HG03439 (cell line): ENCODE results near the gene EIF2D.
"Not testable (repeated sequence)": the region's sequence is repeated elsewhere in the genome, so short reads cannot be mapped to it uniquely, and the experiment has no call there.

Experiments
- ATAC-seq: cut with Tn5 transposase; IDR thresholded peaks from one replicate; pipeline ENCODE4 v1.9.1; 2021; ENCODE audit warnings: mild to moderate bottlenecking, moderate library complexity; ENCODE audit not compliant: unreplicated experiment

EIF2D gene, protein sequence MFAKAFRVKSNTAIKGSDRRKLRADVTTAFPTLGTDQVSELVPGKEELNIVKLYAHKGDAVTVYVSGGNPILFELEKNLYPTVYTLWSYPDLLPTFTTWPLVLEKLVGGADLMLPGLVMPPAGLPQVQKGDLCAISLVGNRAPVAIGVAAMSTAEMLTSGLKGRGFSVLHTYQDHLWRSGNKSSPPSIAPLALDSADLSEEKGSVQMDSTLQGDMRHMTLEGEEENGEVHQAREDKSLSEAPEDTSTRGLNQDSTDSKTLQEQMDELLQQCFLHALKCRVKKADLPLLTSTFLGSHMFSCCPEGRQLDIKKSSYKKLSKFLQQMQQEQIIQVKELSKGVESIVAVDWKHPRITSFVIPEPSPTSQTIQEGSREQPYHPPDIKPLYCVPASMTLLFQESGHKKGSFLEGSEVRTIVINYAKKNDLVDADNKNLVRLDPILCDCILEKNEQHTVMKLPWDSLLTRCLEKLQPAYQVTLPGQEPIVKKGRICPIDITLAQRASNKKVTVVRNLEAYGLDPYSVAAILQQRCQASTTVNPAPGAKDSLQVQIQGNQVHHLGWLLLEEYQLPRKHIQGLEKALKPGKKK

DNA sequence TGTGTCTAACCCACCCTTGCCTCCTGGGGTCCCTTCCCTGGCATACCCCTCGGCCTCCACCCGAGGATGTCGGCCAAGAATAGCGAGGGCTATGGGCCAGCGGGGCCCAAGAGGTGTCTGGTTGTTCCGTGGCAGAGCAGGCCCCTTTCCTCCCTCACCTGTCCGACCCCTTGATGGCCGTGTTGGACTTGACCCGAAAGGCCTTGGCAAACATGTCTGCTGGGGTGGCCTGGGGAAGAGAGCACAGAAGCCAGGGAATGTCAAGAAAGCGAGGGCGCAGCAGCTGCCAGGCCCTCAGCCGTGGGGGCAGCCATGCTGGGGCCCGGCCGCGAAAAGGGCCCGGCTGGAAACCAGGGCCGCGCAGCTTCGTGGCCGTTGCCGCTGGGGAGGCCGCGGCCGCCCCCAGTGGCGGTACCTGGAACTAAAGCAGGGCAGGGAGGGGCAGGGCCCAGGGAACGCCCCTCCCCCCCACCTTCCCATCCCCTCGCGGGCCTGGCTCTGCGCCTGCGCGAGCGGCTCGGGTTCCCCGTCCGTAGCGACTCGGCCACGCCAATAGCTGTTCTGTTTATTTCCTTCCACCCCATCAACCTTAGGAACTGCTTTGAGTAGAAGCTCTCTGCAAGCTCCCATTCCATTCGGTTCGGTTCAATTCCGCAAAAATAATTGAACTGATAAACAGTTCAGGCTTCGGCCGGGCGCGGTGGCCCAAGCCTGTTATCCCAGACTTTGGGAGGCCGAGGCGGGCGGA, at the start of gene EIF2D:
EIF2D (minus strand) TSS at position 337 of the 748 bp plus-strand sequence; CDS start at position 214, 123 bp downstream.
- ATAC-seq = peak; percentile 88

DNA sequence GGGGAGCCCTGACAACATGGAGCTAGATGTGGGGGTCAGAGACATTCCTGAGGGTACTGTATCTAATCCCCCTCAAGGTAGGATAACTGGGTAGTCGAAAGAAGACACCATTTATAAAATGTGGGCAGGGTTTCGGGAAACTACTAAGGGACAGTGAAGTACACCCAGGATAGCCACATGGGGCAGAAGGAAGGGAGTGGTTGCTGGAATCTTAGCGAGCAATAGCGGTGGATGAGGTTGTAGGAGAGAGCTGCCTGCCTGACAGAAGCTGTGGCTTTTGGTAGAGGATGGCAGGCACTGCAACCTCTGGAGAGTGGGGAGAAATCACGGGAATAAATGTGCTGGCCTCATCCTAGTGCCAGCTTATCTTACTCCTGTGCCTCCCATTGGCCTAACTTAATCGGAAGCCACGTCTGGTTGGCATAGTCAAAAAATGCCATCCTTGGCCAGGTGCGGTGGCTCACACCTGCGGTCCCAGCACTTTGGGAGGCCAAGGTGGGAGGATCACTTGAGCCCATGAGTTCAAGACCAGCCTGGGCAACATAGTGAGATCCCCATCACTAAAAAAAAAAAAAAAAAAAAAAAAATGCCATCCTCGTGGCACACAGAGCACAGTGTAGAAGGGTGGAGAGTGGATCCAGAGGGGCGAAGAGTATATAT, 49.0 kb upstream of the EIF2D start:
- ATAC-seq = no peak

DNA sequence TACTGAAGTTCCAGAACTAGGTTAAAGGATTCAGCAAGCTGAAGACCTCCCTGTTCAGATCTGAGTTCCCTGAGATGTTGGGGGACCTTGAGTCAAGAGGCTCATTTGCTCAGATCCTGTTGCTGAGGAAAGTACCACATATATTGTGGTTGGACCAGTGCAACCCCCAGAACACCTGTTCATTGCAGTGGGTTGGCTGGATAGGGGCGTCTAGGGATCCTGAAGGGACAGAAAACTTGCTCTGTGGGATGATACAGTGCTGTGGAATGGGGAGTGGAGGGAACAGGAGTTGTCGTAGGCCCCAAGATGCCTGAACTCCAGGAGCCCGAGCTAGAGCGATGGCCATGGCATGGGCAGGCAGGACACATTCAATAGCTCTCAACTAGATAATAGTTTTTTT, 47.9 kb upstream of the EIF2D start:
- no peak for ATAC-seq

DNA sequence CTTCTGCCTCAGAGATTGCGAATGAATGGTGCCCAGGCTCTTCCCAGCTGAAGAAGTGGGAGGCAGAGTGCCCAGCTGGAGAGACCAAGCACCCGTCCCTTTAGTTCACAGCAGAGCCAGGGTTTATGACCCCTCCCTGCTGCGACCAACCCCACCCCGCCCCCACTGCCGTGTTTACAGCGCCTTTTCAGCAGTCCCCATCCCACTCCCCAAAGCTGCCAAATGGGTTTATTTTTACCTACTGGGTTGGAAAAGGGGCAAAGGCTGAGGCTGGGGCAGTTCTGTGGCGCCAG, 46.7 kb upstream of the EIF2D start:
- ATAC-seq = no peak

DNA sequence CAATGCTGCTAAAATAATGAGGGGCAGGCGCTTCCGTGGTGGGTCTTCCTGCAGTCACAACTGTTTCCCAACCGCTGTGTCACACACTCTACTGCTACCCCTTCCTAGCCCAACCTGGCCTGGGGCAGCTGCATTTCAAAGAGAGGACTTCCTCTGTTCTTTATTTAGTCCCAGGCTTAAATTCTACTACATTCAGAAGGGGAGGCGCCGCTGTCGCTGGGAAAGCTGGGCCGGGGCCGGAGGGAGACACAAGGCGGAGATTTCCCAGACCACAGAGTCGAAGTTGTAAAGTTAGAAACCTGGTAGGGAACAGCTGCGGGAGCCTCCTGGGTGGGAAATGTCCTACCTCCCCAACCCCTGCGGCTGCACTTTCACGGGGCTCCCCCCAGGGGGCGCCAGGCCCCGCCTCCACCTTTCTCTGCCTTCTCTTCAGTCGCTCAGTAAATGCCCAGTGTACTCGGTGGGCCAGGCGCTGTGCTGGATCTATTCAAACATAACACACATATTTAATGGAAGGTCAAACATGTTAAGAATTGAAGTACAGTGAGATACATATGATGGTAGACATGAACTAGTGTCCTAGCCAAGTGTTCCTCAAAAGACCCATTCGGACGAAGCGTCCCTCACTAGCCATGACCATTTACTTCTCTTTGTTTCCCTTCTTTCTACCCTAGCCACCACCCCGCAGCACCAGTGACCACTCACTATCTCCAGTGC, 46.2 kb upstream of the EIF2D start:
- no peak for ATAC-seq

DNA sequence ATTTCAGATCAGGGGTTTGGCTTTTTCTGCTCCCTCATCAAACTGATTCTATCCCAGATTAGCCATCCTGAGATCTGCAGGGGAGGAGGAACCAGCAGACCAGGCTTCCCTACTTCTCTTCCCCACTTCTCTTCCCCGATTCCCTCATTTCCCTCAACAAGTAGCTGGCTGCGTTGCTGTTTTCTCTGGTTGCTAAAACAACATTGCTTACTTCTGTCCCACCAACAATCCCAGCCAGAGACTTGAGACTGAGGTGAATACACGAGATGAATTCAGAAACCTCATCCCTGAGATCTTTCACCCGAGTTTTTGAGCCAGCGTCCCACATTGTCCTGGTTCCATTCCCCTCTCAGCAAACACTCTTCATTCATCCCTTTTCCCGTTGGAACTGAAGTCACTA, 45.5 kb upstream of the EIF2D start:
- no peak for ATAC-seq

DNA sequence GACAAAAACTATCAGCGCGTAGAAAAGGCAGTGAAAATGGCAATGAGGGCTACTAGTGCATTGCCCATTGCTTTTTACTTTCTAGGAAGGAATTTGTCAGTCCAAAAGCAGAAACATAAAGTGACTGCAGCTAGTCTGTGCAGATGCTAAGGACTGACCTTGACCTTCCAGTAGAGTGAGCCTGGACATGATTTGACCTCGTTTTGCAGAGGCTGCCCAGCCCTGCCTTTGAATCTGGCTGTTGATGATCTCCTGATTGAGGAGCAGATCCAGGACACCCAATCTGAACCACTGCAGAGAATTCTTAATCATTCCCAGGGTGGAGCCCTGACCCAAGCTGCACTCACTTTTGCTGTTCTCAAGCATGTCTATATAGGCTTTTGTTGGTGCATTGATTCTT, 44.7 kb upstream of the EIF2D start:
- no peak for ATAC-seq

DNA sequence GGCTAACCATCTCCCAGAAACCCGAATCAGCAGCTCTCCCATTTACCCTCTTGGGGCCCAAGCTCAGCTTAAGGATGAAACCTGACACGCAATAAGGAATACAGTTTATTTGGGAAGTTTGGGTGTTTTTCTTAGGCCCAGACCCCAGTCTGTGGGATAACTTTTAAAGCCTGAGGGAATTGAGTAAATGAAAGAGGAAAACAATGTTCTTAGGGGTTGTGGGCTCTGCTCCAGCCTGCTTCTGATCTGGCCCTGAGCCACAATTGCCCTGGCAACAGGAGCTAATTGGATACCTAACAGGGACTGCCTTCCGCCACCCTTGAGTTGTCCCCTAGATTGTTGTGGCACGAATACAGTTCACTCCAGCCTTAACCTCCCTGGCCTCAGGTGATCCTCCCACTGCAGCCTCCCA, 43.2 kb upstream of the EIF2D start:
- ATAC-seq = no peak

DNA sequence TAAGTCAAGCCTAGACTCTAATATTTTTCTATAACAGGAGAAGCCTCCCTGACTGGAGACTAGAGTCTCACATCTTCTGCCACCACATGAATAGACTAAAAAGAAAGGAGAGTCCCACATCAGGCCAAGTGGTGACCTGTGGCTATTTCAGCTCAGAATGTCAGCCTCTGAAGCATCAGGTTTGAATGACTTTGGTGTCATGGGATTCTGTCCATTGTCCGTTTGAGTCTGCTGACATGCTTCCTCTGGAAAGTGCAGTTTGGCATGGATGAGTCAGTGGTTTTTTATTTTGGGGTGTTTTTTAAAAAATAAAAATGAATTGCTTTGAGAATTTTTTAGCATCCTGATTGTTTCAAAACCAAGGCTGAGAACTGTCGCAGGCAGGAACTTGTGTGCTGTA, 42.6 kb upstream of the EIF2D start:
- ATAC-seq = no peak

DNA sequence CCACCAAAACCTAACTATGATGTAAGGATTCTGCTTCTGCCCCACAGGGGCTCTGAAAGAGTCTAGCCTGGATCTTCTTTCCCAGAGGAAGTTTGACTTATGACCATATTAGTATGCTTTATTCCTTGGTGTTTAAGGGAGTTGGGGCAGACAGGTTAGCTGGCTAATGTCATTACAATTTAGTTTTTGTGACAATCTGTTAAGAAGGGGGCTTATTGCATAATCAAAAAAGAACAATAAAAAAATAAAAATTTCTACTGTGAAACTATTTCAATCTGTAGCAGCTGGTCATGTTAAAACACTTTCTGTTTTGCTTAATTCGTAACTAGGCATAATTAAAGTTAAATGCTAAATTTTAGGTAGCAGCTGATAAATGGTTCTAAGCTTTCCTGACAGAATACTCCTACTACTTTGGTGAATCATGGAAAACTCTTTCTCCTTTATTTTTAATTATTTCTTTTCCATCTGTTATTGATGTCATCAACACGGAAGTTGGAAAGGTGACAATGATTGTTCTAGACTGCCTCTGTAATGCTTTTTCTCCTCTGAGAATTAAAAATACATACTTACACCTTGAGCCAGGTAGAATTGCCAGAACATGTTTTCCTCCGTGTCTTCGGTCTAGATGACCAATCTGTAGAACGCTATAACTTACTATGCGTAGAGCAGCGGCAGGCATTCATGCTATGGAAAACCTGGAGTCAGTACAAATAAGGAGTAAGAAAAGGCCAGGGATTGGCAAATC, 41.6 kb upstream of the EIF2D start:
- no peak for ATAC-seq

DNA sequence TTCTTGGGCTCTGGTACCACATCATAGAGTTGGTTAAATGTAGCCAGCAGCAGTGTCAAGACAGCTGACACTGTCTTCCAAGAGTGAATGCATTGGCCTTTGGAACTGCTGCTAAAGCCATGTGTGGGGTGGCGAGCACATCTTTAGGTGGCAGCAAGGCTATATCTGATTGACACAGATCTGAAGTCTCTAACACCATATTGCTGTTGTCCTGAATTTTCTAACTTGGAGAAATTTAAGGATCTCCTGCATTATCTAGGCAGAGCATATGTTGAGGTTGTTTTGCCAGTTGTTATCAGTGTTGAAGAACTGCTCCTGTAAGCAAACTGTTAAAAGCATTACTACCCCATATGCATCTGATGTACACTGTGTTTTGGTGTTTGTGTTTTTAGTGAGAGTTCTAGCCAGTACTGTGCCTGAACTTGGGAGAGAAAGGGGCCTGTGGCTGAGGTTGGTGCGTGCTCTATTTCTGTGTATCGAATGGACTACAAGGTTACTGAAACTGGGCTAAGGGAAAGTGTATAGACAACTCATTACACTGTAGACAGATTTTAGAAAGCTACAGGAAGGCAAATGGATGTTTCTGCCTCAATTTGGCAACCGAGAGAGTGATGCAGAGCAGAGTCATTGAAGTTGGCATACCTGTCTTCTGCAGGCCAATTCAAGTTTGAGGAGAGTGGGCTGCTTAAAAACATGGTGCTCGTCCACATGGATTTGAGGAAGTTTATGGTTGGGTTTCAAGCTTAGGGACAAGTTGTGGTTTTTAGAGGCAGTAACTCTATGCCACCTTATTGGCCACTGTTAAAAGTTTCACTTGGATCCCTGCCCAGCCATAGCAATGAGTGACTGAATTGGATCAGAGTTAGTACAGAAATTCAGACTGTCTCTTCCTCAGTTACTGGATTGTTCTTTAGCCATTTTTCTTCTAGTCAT, 40.0 kb upstream of the EIF2D start:
- no peak for ATAC-seq

DNA sequence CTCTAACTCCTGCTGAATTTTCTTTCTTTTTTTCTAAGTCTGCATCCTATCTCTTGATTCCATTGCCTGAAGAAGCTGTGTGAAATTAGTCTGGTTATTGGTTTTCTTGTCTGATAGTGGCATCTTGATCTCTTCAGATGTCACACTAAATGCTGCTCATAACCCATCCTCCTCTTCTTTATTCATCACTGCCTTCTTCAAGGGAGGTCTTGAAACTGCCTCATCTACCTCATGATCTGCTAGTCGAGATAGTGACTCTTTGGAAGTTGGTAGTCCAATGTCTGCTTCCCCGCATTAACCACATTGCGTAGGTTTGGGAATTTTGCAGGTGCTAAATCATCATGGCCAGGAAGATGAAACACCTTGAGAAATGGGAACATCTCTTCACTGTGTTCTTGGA, 38.7 kb upstream of the EIF2D start:
- no peak for ATAC-seq

DNA sequence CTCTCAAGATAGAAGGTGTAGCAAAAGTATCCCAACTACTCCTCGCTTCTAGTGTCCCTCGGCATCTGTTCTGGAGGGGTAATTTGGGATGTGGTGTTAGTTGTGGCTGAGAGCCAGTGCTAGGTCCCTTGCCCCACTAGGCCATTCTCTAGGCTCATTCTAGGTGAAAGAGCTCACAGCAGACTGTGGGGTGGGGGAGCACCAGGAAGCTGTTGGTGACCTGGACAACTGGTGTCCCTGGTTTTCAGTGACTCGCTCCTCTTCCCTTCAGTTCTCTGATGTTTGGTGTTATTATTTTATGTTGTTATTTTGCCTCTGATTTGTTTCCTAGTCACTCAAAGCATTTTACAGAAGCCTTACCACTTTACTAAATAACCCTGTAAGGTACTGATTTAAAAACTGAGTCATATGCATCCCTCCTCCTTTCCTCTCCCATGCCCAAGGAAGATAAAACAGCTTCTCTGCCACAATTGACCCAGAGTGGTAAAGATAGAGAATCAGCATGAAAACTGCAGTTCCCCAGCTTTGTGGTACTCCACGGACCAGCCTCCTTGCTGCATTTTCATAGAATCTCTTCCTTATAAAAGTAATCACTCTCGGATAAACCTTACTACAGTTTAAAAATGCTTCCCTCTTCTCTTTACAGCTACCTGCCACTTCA, 37.1 kb upstream of the EIF2D start:
- no peak for ATAC-seq

DNA sequence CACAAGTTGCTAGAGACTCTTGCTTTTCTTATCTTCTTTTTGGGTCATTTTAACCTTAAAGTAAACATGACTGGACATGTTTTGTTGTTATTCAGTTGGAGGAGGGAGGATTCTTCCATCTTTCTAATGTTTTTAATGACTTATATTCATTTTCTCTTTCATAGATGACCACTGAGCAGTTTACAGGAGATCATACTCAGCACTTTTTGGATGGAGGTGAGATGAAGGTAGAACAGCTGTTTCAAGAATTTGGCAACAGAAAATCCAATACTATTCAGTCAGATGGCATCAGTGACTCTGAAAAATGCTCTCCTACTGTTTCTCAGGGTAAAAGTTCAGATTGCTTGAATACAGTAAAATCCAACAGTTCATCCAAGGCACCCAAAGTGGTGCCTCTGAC, 35.0 kb upstream of the EIF2D start:
- no peak for ATAC-seq

DNA sequence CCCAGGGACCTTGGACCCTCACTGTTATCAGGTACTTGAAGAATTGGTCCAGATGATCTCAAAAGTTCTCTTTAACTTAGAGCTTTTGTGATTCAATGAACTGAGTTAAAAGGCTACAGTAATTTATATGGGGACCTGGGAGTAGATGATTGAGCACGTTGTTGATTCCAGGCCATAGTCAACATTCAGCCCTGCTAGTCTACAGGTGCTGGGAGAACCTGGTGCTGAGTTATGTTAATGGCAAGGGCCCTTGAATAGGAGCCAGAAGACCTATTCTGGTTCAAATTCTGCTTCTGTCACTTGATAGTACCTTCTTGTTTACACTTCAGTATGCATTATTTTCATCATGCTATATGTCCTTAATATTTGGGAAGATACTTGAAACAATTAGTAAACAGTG, 34.2 kb upstream of the EIF2D start:
- no peak for ATAC-seq

DNA sequence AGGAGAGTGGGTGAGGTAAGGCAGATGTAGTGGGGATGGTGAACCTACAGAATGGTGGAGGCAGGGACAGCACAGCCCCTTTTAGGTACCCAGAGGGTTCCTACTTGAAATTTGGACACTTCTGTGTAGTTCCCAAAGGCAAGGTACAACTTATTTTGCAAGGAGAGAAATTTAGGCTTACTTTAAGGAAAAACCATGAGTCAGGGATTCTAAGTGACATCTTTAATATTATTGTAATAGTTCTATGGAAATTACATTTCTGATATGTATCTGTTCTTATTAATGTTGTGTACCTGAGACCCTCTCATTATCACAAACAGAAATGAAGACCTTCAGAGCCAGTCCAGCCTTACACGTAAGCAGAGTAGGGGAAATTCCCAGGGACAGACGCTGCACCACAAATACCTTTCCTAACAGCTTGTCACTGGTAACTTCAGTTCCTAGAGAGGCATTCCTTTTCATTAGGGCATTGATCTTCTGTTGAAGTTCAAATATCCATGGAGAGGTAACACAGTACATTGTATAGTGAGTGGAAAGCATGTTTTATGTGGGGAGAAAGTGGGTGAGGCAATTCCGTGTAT, 30.9 kb upstream of the EIF2D start:
- ATAC-seq = no peak

DNA sequence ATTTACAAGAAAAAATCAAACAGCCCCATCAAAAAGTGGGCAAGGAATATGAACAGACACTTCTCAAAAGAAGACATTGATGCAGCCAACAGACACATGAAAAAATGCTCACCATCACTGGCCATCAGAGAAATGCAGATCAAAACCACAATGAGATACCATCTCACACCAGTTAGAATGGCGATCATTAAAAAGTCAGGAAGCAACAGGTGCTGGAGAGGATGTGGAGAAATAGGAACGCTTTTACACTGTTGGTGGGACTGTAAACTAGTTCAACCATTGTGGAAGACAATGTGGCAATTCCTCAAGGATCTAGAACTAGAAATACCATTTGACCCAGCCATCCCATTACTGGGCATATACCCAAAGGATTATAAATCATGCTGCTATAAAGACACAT, 29.8 kb upstream of the EIF2D start:
- not testable (repeated sequence) for ATAC-seq

DNA sequence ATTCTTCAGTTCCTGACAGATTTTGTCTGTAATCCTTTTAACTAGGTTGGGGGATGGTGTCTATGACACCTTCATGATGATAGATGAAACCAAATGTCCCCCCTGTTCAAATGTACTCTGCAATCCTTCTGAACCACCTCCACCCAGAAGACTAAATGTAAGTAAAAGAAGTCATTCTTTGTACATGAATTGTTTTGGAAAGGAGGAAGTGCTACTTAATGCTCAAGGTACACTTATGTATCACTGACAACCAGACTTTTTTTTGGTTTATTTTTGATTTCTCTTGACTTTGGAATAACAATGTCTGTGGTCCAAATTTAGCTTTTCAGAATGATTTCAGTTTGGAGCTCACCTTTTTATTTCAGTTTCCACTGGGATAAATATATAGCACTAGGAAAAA, 25.3 kb upstream of the EIF2D start:
- no peak for ATAC-seq
